Femur (tissue), 1 donor: ENCODE data around the gene GBX1.
A peak's percentile ranks its signal among the peaks of the same experiment; 100 is the strongest.

Experiments used
- DNase-seq: peaks from one replicate; pipeline ENCODE4 v3.0.0-alpha.2; 2017

Gene GBX1

GRCh38 chr7:151125470-151125845 lies 42.0 kb downstream of the GBX1 start:
- peak; percentile 66 for DNase-seq

- no peak for DNase-seq
Measured at GRCh38 chr7:151124899-151125399, 42.5 kb downstream of the GBX1 start.

GRCh38 chr7:151124481-151124880 lies 43.0 kb downstream of the GBX1 start:
- no peak for DNase-seq

- DNase-seq = peak; percentile 89
Measured at GRCh38 chr7:151123822-151124464, 43.6 kb downstream of the GBX1 start.

- DNase-seq = no peak
Measured at GRCh38 chr7:151123158-151123821, 44.2 kb downstream of the GBX1 start.

GRCh38 chr7:151122796-151123157 lies 44.7 kb downstream of the GBX1 start:
- no peak for DNase-seq

GRCh38 chr7:151122276-151122675 lies 45.2 kb downstream of the GBX1 start:
- DNase-seq = no peak

- DNase-seq = no peak
Measured at GRCh38 chr7:151121380-151122170, 45.9 kb downstream of the GBX1 start.

GRCh38 chr7:151120896-151121295 lies 46.6 kb downstream of the GBX1 start:
- no peak for DNase-seq

GRCh38 chr7:151119902-151120301 lies 47.6 kb downstream of the GBX1 start:
- no peak for DNase-seq

- DNase-seq = no peak
Measured at GRCh38 chr7:151119055-151119415, 48.5 kb downstream of the GBX1 start.

GRCh38 chr7:151118108-151119054 lies 49.1 kb downstream of the GBX1 start:
- DNase-seq = no peak

GRCh38 chr7:151117565-151117964 lies 49.9 kb downstream of the GBX1 start:
- DNase-seq = no peak

- DNase-seq = no peak
Measured at GRCh38 chr7:151116603-151117440, 50.7 kb downstream of the GBX1 start.

- no peak for DNase-seq
Measured at GRCh38 chr7:151115836-151116418, 51.6 kb downstream of the GBX1 start.

- DNase-seq = no peak
Measured at GRCh38 chr7:151115121-151115835, 52.2 kb downstream of the GBX1 start.

- no peak for DNase-seq
Measured at GRCh38 chr7:151114151-151115090, 53.1 kb downstream of the GBX1 start.

- no peak for DNase-seq
Measured at GRCh38 chr7:151113344-151114150, 53.9 kb downstream of the GBX1 start.
